Liver (tissue), 9 donors: ENCODE data around the gene PNMA6E. TPM values are rescaled to one million over a fixed set of nuclear protein-coding genes. Genes with fewer than 3 reads are reported as not detected.

Experiments
- DNase-seq: peaks from one replicate; pipeline ENCODE4 v3.0.0-alpha.2; 2017; ENCODE audit warnings: low spot score
- H3K27ac ChIP-seq, 2 donors: one replicate each; pipeline ENCODE4 v1.7.0; 2013; ENCODE audit warnings: inconsistent platforms in 2 of 2, low read length in 2 of 2, control low read depth in 1 of 2, low read depth in 1 of 2, mild to moderate bottlenecking in 1 of 2
- H3K27me3 ChIP-seq, 4 donors: one replicate each; pipeline versions ENCODE4 v1.6.1 to v1.7.0; 2013; ENCODE audit warnings: low read length in 3 of 4, inconsistent platforms in 1 of 4, mild to moderate bottlenecking in 1 of 4, moderate library complexity in 1 of 4; ENCODE audit not compliant: control insufficient read depth in 4 of 4, insufficient read depth in 4 of 4
- H3K36me3 ChIP-seq, 4 donors: one replicate each; pipeline versions ENCODE4 v1.6.1 to v1.7.0; 2013; ENCODE audit warnings: low read length in 3 of 4, mild to moderate bottlenecking in 3 of 4, low read depth in 1 of 4, moderate library complexity in 1 of 4; ENCODE audit not compliant: control insufficient read depth in 4 of 4, insufficient read depth in 3 of 4
- H3K4me1 ChIP-seq, 4 donors: one replicate each; pipeline versions ENCODE4 v1.6.1 to v1.7.0; 2013; ENCODE audit warnings: low read length in 3 of 4, mild to moderate bottlenecking in 3 of 4, moderate library complexity in 1 of 4; ENCODE audit not compliant: control insufficient read depth in 4 of 4, insufficient read depth in 4 of 4
- H3K4me3 ChIP-seq, 3 donors: one replicate each; pipeline versions ENCODE4 v1.6.1 to v1.7.0; 2013; ENCODE audit warnings: low read length in 3 of 3, control low read depth in 1 of 3, low read depth in 1 of 3, mild to moderate bottlenecking in 1 of 3
- H3K9ac ChIP-seq, 2 donors: one replicate each; pipeline ENCODE4 v1.7.0; 2013; ENCODE audit warnings: low read length in 2 of 2, mild to moderate bottlenecking in 2 of 2, moderate library complexity in 2 of 2, control low read depth in 1 of 2, low read depth in 1 of 2
- H3K9me3 ChIP-seq, 4 donors: one replicate each; pipeline versions ENCODE4 v1.6.1 to v1.7.0; 2013; ENCODE audit warnings: low read length in 3 of 4; ENCODE audit not compliant: control insufficient read depth in 4 of 4
- EGR1 ChIP-seq, 2 donors: IDR thresholded peaks; 2 replicates each; pipeline ENCODE4 v1.6.1; 2016 to 2018; ENCODE audit warnings: antibody characterized with exemption in 2 of 2, low read depth in 2 of 2
- FOXA1 ChIP-seq: IDR thresholded peaks from 2 replicates; pipeline ENCODE4 v1.6.1; 2016; ENCODE audit warnings: antibody characterized with exemption
- FOXA2 ChIP-seq: IDR thresholded peaks from 2 replicates; pipeline ENCODE4 v1.6.1; 2016; ENCODE audit warnings: antibody characterized with exemption
- GABPA ChIP-seq, 2 donors: IDR thresholded peaks in 1 of 2; conservative IDR thresholded peaks in 1 of 2; 2 replicates each; pipeline ENCODE4 v1.6.1; 2016; ENCODE audit warnings: antibody characterized with exemption in 2 of 2, mild to moderate bottlenecking in 1 of 2, moderate library complexity in 1 of 2
- HNF4A ChIP-seq, 2 donors: conservative IDR thresholded peaks; 2 replicates each; pipeline ENCODE4 v1.6.1; 2016; ENCODE audit warnings: antibody characterized with exemption in 2 of 2, mild to moderate bottlenecking in 2 of 2
- HNF4G ChIP-seq: IDR thresholded peaks from 2 replicates; pipeline ENCODE4 v1.6.1; 2016; ENCODE audit warnings: antibody characterized with exemption
- JUND ChIP-seq, 2 donors: IDR thresholded peaks; 2 replicates each; pipeline ENCODE4 v1.6.1; 2016; ENCODE audit warnings: antibody characterized with exemption in 2 of 2
- RAD21 ChIP-seq, 2 donors: IDR thresholded peaks; 2 replicates each; pipeline ENCODE4 v1.6.1; 2016; ENCODE audit warnings: antibody characterized with exemption in 2 of 2, mild to moderate bottlenecking in 2 of 2
- RXRA ChIP-seq, 2 donors: IDR thresholded peaks; 2 replicates each; pipeline ENCODE4 v1.6.1; 2017 to 2018; ENCODE audit warnings: antibody characterized with exemption in 2 of 2, mild to moderate bottlenecking in 1 of 2
- SP1 ChIP-seq: IDR thresholded peaks from 2 replicates; pipeline ENCODE4 v1.6.1; 2018; ENCODE audit warnings: antibody characterized with exemption, mild to moderate bottlenecking
- TAF1 ChIP-seq: conservative IDR thresholded peaks from 2 replicates; pipeline ENCODE4 v1.6.1; 2016; ENCODE audit warnings: antibody characterized with exemption, mild to moderate bottlenecking
- YY1 ChIP-seq: IDR thresholded peaks from 2 replicates; pipeline ENCODE4 v1.6.1; 2016; ENCODE audit warnings: antibody characterized with exemption, mild to moderate bottlenecking
- WGBS: extraction: QIAGEN DNeasy Blood & Tissue Kit; methylation state at CpG from one replicate; pipeline ENCODE4 v1.1.7; 2013; 5-methylcytosine and 5-hydroxymethylcytosine counted together
- polyA plus RNA-seq, 2 donors: library from polyadenylated mRNA; stranded (reverse) in 1 of 2; unstranded in 1 of 2; fragments of 200-250 nt in 1 of 2; fragments of >200 nt in 1 of 2; fragmentation: Nextera tagmentation in 1 of 2; extraction: Ambion mirVana in 1 of 2; gene quantifications; one replicate each; pipeline versions ENCODE4 v1.2.1 to v1.2.3, GENCODE V29; 2013 to 2015
- total RNA-seq, 2 donors: library from RNA; depleted of rRNA; stranded (reverse); fragments of >200 nt; gene quantifications; one replicate each; pipeline ENCODE4 v1.2.3, GENCODE V29; 2014
- TF ChIP-seq, protein P1 (sequence below): IDR thresholded peaks from 2 replicates; pipeline ENCODE4 v1.6.1; 2016; ENCODE audit warnings: antibody characterized with exemption
- TF ChIP-seq, protein P2 (sequence below): IDR thresholded peaks from 2 replicates; pipeline ENCODE4 v1.6.1; 2016; ENCODE audit warnings: antibody characterized with exemption
- TF ChIP-seq, protein P3 (sequence below): IDR thresholded peaks from 2 replicates; pipeline ENCODE4 v1.6.1; 2016; ENCODE audit warnings: antibody characterized with exemption
- TF ChIP-seq, protein P4 (sequence below): fragments of 150-350 bp; IDR thresholded peaks from 2 replicates; pipeline ENCODE4 v1.5.1; 2017; ENCODE audit warnings: improper control_type of control experiment, low read depth, low read length; ENCODE audit not compliant: missing input control
- TF ChIP-seq, protein P5 (sequence below): IDR thresholded peaks from 2 replicates; pipeline ENCODE4 v1.6.1; 2016; ENCODE audit warnings: antibody characterized with exemption, mild to moderate bottlenecking
- donor health status: healthy.
- donor health status: healthy.
- donor health status: healthy.
- donor health status: healthy.
- donor health status: healthy.

PNMA6E gene
- total and polyA plus RNA-seq, 4 donors, result not detected

DNA sequence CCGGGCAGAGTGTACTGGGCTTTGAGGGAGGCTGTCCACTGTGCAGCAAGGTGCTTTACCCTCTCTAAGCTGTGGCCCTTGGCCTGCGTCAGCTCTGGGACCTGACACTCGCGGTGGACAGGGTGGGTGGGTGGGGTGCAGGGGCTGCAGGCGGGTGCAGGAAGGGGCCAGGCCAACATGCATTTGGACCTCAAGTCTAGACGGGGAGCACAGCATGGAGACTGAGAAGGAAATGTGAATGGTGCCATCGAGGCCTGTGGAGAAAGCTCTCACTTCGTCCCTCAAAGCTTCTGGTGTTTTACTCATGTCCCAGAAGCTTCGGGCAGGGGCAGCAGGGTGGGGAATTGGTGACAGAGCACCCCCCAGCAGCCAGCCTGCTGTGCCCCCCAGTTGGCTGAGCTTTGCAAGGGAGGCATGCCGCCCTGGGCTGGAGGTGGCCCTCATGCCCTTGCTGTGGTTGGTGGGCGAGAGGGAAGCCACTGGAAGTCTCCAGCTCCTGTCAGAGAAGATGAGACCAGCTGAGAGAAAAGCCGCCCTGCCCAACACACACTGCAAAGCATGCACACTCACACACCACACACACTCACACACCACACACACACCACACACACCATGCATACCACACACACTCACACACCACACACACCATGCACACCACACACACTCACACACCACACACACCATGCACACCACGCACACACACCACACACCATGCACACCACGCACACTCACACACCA, 12.3 kb downstream of the PNMA6E start:
- no peaks in the 10 kb centered on the region for H3K27me3 ChIP-seq
- TF ChIP-seq RXRA (IDR thresholded peaks at IDR 0.05) (no peak), TAF1 (no peak), HNF4G (no peak), RAD21 (IDR thresholded peaks at IDR 0.05) (no peak), EGR1 (IDR thresholded peaks at IDR 0.05; ENCODE audit: low read depth in 2 of 2) (no peak), GABPA (IDR thresholded peaks at IDR 0.05 in 1 of 2, conservative IDR thresholded peaks at IDR 0.05 in 1 of 2) (no peak), JUND (IDR thresholded peaks at IDR 0.05) (no peak), HNF4A (conservative IDR thresholded peaks at IDR 0.05) (no peak), FOXA1 (no peak), FOXA2 (no peak), YY1 (no peak), SP1 (no peak)
- TF ChIP-seq, protein P1, sequence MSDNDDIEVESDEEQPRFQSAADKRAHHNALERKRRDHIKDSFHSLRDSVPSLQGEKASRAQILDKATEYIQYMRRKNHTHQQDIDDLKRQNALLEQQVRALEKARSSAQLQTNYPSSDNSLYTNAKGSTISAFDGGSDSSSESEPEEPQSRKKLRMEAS, result no peak
- TF ChIP-seq, protein P2, sequence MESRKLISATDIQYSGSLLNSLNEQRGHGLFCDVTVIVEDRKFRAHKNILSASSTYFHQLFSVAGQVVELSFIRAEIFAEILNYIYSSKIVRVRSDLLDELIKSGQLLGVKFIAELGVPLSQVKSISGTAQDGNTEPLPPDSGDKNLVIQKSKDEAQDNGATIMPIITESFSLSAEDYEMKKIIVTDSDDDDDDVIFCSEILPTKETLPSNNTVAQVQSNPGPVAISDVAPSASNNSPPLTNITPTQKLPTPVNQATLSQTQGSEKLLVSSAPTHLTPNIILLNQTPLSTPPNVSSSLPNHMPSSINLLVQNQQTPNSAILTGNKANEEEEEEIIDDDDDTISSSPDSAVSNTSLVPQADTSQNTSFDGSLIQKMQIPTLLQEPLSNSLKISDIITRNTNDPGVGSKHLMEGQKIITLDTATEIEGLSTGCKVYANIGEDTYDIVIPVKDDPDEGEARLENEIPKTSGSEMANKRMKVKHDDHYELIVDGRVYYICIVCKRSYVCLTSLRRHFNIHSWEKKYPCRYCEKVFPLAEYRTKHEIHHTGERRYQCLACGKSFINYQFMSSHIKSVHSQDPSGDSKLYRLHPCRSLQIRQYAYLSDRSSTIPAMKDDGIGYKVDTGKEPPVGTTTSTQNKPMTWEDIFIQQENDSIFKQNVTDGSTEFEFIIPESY, result no peak
- TF ChIP-seq, protein P3, sequence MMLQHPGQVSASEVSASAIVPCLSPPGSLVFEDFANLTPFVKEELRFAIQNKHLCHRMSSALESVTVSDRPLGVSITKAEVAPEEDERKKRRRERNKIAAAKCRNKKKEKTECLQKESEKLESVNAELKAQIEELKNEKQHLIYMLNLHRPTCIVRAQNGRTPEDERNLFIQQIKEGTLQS, result no peak
- TF ChIP-seq, protein P4, sequence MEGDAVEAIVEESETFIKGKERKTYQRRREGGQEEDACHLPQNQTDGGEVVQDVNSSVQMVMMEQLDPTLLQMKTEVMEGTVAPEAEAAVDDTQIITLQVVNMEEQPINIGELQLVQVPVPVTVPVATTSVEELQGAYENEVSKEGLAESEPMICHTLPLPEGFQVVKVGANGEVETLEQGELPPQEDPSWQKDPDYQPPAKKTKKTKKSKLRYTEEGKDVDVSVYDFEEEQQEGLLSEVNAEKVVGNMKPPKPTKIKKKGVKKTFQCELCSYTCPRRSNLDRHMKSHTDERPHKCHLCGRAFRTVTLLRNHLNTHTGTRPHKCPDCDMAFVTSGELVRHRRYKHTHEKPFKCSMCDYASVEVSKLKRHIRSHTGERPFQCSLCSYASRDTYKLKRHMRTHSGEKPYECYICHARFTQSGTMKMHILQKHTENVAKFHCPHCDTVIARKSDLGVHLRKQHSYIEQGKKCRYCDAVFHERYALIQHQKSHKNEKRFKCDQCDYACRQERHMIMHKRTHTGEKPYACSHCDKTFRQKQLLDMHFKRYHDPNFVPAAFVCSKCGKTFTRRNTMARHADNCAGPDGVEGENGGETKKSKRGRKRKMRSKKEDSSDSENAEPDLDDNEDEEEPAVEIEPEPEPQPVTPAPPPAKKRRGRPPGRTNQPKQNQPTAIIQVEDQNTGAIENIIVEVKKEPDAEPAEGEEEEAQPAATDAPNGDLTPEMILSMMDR, result no peak
- TF ChIP-seq, protein P5, sequence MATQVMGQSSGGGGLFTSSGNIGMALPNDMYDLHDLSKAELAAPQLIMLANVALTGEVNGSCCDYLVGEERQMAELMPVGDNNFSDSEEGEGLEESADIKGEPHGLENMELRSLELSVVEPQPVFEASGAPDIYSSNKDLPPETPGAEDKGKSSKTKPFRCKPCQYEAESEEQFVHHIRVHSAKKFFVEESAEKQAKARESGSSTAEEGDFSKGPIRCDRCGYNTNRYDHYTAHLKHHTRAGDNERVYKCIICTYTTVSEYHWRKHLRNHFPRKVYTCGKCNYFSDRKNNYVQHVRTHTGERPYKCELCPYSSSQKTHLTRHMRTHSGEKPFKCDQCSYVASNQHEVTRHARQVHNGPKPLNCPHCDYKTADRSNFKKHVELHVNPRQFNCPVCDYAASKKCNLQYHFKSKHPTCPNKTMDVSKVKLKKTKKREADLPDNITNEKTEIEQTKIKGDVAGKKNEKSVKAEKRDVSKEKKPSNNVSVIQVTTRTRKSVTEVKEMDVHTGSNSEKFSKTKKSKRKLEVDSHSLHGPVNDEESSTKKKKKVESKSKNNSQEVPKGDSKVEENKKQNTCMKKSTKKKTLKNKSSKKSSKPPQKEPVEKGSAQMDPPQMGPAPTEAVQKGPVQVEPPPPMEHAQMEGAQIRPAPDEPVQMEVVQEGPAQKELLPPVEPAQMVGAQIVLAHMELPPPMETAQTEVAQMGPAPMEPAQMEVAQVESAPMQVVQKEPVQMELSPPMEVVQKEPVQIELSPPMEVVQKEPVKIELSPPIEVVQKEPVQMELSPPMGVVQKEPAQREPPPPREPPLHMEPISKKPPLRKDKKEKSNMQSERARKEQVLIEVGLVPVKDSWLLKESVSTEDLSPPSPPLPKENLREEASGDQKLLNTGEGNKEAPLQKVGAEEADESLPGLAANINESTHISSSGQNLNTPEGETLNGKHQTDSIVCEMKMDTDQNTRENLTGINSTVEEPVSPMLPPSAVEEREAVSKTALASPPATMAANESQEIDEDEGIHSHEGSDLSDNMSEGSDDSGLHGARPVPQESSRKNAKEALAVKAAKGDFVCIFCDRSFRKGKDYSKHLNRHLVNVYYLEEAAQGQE, result no peak
- no peaks in the 10 kb centered on the region for H3K9me3 ChIP-seq
- no peak overlapping the region for H3K27ac ChIP-seq
- H3K9ac ChIP-seq, result no peak overlapping the region
- 91% methylated on average over 14 of the region's 14 CpGs for WGBS
- no peaks in the 10 kb centered on the region for H3K36me3 ChIP-seq
- no peaks in the 10 kb centered on the region for H3K4me1 ChIP-seq
- DNase-seq, result no peak
- H3K4me3 ChIP-seq, result no peak overlapping the region
